ENCODE data around the gene EIF4H. TPM values are rescaled to one million over a fixed set of nuclear protein-coding genes. Genes with fewer than 3 reads are reported as not detected.

Gene EIF4H
- total RNA-seq = 209 to 219 TPM (median 217 TPM) in 3 replicates
- long read RNA-seq, transcript EIF4H-202 (6 exons, 2,503 nt) = major isoform, 449 of 522 reads
- long read RNA-seq, transcript EIF4H-201 (7 exons, 2,679 nt) = minor isoform, 36 of 522 reads
- long read RNA-seq, partial matches to known transcripts = 35 of 522 reads
- long read RNA-seq, other reads (novel, unspliced or antisense) = 2 of 522 reads

GRCh38 chr7:74173866-74174605 is at the start of gene EIF4H:
EIF4H (plus strand) TSS chr7:74174356; CDS start chr7:74174384, 28 bp downstream.
- no peak for TF ChIP-seq CTCF (IDR thresholded peaks at IDR 0.05)
- peak within 1 kb of the TSS; percentile 94 for H3K27ac Mint-ChIP-seq (ENCODE audit: unreplicated experiment)
- DNase-seq (ENCODE audit: low spot score) = peak; percentile 98
- H3K4me3 Mint-ChIP-seq (ENCODE audit: unreplicated experiment) = peak within 1 kb of the TSS; percentile 83
- peaks cover 5% of the 10 kb centered on the region for H3K36me3 Mint-ChIP-seq (ENCODE audit: low read depth)
- H3K9me3 Mint-ChIP-seq (ENCODE audit: low read depth) = no peaks in the 10 kb centered on the region
- H3K27me3 Mint-ChIP-seq (ENCODE audit: low read depth) = no peaks in the 10 kb centered on the region
- H3K4me1 Mint-ChIP-seq (ENCODE audit: low read depth) = peaks cover 52% of the 10 kb centered on the region

GRCh38 chr7:74126220-74126880 is 47.8 kb upstream of the EIF4H start:
- H3K4me1 Mint-ChIP-seq (ENCODE audit: low read depth) = no peaks in the 10 kb centered on the region
- DNase-seq (ENCODE audit: low spot score) = no peak
- H3K4me3 Mint-ChIP-seq (ENCODE audit: unreplicated experiment) = no peak overlapping the region
- no peaks in the 10 kb centered on the region for H3K9me3 Mint-ChIP-seq (ENCODE audit: low read depth)
- H3K27me3 Mint-ChIP-seq (ENCODE audit: low read depth) = no peaks in the 10 kb centered on the region
- no peak for TF ChIP-seq CTCF (IDR thresholded peaks at IDR 0.05)
- H3K27ac Mint-ChIP-seq (ENCODE audit: unreplicated experiment) = no peak overlapping the region
- peaks cover 2% of the 10 kb centered on the region for H3K36me3 Mint-ChIP-seq (ENCODE audit: low read depth)

GRCh38 chr7:74129887-74130286 is 44.3 kb upstream of the EIF4H start:
- Mint-ChIP-seq H3K27ac (ENCODE audit: unreplicated experiment) (no peak overlapping the region), H3K4me3 (ENCODE audit: unreplicated experiment) (no peak overlapping the region), H3K27me3 (ENCODE audit: low read depth) (no peaks in the 10 kb centered on the region), H3K4me1 (ENCODE audit: low read depth) (no peaks in the 10 kb centered on the region), H3K36me3 (ENCODE audit: low read depth) (no peaks in the 10 kb centered on the region), H3K9me3 (ENCODE audit: low read depth) (no peaks in the 10 kb centered on the region)
- DNase-seq (ENCODE audit: low spot score) = no peak
- TF ChIP-seq CTCF (IDR thresholded peaks at IDR 0.05) = no peak

- Mint-ChIP-seq H3K4me3 (ENCODE audit: unreplicated experiment) (no peak overlapping the region), H3K36me3 (ENCODE audit: low read depth) (no peaks in the 10 kb centered on the region), H3K27me3 (ENCODE audit: low read depth) (no peaks in the 10 kb centered on the region), H3K4me1 (ENCODE audit: low read depth) (no peaks in the 10 kb centered on the region), H3K9me3 (ENCODE audit: low read depth) (no peaks in the 10 kb centered on the region), H3K27ac (ENCODE audit: unreplicated experiment) (no peak overlapping the region)
- TF ChIP-seq CTCF (IDR thresholded peaks at IDR 0.05) = no peak
- no peak for DNase-seq (ENCODE audit: low spot score)
These were observed 43.6 kb upstream of the EIF4H start for GRCh38 chr7:74130518-74130917.

GRCh38 chr7:74134117-74134620 is 40.0 kb upstream of the EIF4H start:
- Mint-ChIP-seq H3K4me1 (ENCODE audit: low read depth) (no peaks in the 10 kb centered on the region), H3K36me3 (ENCODE audit: low read depth) (no peaks in the 10 kb centered on the region), H3K4me3 (ENCODE audit: unreplicated experiment) (no peak overlapping the region), H3K27me3 (ENCODE audit: low read depth) (no peaks in the 10 kb centered on the region), H3K27ac (ENCODE audit: unreplicated experiment) (no peak overlapping the region), H3K9me3 (ENCODE audit: low read depth) (no peaks in the 10 kb centered on the region)
- no peak for DNase-seq (ENCODE audit: low spot score)
- TF ChIP-seq CTCF (IDR thresholded peaks at IDR 0.05) = no peak
